ENCODE results near the gene GRID1.

Gene GRID1

GRCh38 chr10:85659331-85659730 lies 707.3 kb downstream of the GRID1 start:
- no peak for DNase-seq

GRCh38 chr10:85658518-85658917 lies 708.1 kb downstream of the GRID1 start:
- DNase-seq: no peak

GRCh38 chr10:85657476-85658113 lies 709.0 kb downstream of the GRID1 start:
- no peak for DNase-seq

GRCh38 chr10:85655411-85655810 lies 711.2 kb downstream of the GRID1 start:
- DNase-seq: no peak

- DNase-seq: no peak
Measured at GRCh38 chr10:85651497-85651882, 715.1 kb downstream of the GRID1 start.

- DNase-seq: no peak
Measured at GRCh38 chr10:85650791-85651496, 715.7 kb downstream of the GRID1 start.

GRCh38 chr10:85649461-85649860 lies 717.1 kb downstream of the GRID1 start:
- DNase-seq: no peak

GRCh38 chr10:85648279-85648754 lies 718.3 kb downstream of the GRID1 start:
- no peak for DNase-seq

GRCh38 chr10:85647741-85648140 lies 718.9 kb downstream of the GRID1 start:
- no peak for DNase-seq

GRCh38 chr10:85645926-85646711 lies 720.5 kb downstream of the GRID1 start:
- DNase-seq: no peak

- no peak for DNase-seq
Measured at GRCh38 chr10:85645053-85645452, 721.5 kb downstream of the GRID1 start.

GRCh38 chr10:85643845-85644525 lies 722.6 kb downstream of the GRID1 start:
- DNase-seq: no peak

- DNase-seq: no peak
Measured at GRCh38 chr10:85643171-85643844, 723.3 kb downstream of the GRID1 start.

GRCh38 chr10:85642421-85643170 lies 724.0 kb downstream of the GRID1 start:
- no peak for DNase-seq

- no peak for DNase-seq
Measured at GRCh38 chr10:85642082-85642420, 724.5 kb downstream of the GRID1 start.

- no peak for DNase-seq
Measured at GRCh38 chr10:85641479-85642009, 725.1 kb downstream of the GRID1 start.

GRCh38 chr10:85638797-85639196 lies 727.8 kb downstream of the GRID1 start:
- no peak for DNase-seq

- DNase-seq: no peak
Measured at GRCh38 chr10:85635650-85636049, 730.9 kb downstream of the GRID1 start.

GRCh38 chr10:85624511-85624910 lies 742.1 kb downstream of the GRID1 start:
- DNase-seq: no peak

- no peak for DNase-seq
Measured at GRCh38 chr10:85623758-85624157, 742.8 kb downstream of the GRID1 start.

- no peak for DNase-seq
Measured at GRCh38 chr10:85623342-85623741, 743.3 kb downstream of the GRID1 start.

- no peak for DNase-seq
Measured at GRCh38 chr10:85622425-85622824, 744.2 kb downstream of the GRID1 start.

All from activated CD8-positive, alpha-beta memory T cell treated with anti-CD3 and anti-CD28 coated beads, Interleukin-2, amount 50 U/mL, for 4 hours (primary cell).